ENCODE measurements around the gene TMUB1.

TMUB1 gene, protein sequence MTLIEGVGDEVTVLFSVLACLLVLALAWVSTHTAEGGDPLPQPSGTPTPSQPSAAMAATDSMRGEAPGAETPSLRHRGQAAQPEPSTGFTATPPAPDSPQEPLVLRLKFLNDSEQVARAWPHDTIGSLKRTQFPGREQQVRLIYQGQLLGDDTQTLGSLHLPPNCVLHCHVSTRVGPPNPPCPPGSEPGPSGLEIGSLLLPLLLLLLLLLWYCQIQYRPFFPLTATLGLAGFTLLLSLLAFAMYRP

GRCh38 chr7:151083071-151083823 is at the start of gene TMUB1:
Gene TMUB1, minus strand, starts transcription at chr7:151083493. Its CDS starts 930 bp downstream, at chr7:151082563.
- peak within 1 kb of the TSS; percentile 62 for H3K4me3 ChIP-seq (ENCODE audit: low read depth, low read length)
- peaks cover 32% of the 10 kb centered on the region for H3K27me3 ChIP-seq (ENCODE audit: control insufficient read depth, insufficient read depth, low read length)
- H3K9ac ChIP-seq (ENCODE audit: low read depth, low read length) = peak within 1 kb of the TSS; percentile 5
- H3K9me3 ChIP-seq (ENCODE audit: control insufficient read depth, insufficient read depth, low read length) = no peaks in the 10 kb centered on the region
- peaks cover 4% of the 10 kb centered on the region for H3K36me3 ChIP-seq (ENCODE audit: control insufficient read depth, insufficient read depth, low read length)
- peaks cover 14% of the 10 kb centered on the region for H3K4me1 ChIP-seq (ENCODE audit: control insufficient read depth, insufficient read depth, low read length)

DNA sequence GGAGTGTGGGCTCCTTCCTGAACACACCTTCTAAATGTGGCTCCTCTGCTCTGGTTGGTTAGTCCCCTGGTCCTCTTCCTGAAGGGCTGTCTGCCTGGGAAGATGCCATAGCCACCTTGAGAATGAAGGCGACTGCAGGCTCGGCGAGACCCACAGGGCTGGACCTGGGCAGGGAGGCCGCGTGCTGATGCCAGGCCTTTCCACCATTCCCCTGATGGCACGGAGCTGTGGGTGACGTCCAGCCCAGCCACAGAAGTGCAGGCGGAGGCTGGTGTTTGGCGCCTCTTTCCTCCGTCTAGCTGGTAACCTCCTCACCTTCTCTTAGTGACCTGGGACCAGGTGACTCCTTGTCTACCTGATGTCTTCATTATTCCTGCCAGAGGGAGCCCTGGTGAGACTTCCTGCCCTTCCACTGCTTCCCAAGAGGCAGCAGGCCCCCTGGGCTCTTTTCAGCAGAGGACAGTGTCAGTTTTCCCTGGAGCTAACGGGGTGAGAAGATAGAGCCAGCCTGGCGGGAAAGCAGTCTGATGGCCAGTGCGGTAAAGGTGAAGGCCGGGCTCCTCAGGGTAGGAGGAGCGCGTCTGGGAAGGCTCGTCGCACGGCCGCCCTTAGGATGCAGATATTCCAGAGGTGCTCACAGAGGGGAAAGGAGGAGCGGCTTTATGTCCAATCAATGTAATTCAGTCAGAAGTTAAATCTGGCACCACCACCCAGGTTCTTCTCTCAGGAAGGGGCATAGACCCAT is 49.3 kb upstream of the TMUB1 start:
- Histone ChIP-seq H3K9me3 (ENCODE audit: control insufficient read depth, insufficient read depth, low read length) (no peaks in the 10 kb centered on the region), H3K9ac (ENCODE audit: low read depth, low read length) (no peak overlapping the region), H3K4me3 (ENCODE audit: low read depth, low read length) (no peak overlapping the region), H3K36me3 (ENCODE audit: control insufficient read depth, insufficient read depth, low read length) (peaks cover 14% of the 10 kb centered on the region), H3K4me1 (ENCODE audit: control insufficient read depth, insufficient read depth, low read length) (no peaks in the 10 kb centered on the region), H3K27me3 (ENCODE audit: control insufficient read depth, insufficient read depth, low read length) (peaks cover 2% of the 10 kb centered on the region)

DNA sequence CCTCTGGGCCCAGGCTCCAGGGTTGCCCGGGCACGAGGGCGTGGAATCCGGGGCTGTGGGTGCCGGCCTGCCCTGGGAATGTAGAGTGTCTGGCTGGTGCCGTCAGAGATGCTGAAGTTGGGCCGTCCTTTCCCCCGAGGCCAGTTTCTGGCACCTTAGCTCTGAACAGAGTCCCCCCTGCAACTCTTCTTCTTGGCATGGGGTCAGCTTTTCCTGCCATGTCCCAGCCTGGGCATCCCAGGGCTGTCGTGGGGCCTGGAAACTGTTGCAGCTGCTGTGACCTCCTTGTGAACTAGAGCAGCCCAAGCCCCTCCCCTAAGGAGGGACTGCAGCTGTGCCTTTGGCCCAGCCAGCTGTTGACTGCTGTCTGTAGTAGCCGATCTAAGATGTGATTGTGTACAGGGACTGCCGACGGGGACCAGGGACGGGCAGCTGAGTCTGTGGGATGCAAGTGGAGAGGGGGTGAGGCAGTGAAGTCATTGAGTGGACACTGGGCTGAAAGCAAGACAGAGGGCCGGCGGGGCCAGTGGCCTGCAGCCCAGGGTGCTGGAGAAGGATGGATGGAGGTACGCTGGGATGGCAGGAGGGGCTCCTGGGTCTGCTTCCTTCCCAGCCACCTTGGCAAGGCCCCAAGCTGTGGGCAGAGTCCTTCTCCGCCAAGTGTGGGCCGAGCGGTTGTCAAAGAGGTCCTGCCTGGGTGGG is 48.5 kb upstream of the TMUB1 start:
- no peak overlapping the region for H3K4me3 ChIP-seq (ENCODE audit: low read depth, low read length)
- H3K4me1 ChIP-seq (ENCODE audit: control insufficient read depth, insufficient read depth, low read length) = peaks cover 2% of the 10 kb centered on the region
- H3K27me3 ChIP-seq (ENCODE audit: control insufficient read depth, insufficient read depth, low read length) = peaks cover 9% of the 10 kb centered on the region
- no peak overlapping the region for H3K9ac ChIP-seq (ENCODE audit: low read depth, low read length)
- peaks cover 14% of the 10 kb centered on the region for H3K36me3 ChIP-seq (ENCODE audit: control insufficient read depth, insufficient read depth, low read length)
- H3K9me3 ChIP-seq (ENCODE audit: control insufficient read depth, insufficient read depth, low read length) = no peaks in the 10 kb centered on the region

DNA sequence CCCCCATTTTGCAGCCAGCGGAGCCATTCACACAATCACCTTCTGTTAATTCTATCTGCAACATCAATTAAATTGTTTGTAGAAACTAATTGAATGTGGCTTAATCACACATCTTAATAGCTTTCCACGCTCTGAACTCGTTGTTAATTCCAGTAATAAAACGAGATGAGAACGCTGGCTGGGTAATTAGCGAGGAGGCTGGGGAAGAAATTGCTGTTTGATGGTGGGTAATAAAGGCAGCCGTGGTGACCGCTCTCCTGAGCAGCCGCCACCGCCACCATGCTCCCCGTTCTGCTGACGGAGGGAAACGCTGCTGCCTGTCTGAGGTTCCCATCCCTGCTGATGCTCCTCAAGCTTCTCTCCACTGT is 47.9 kb upstream of the TMUB1 start:
- no peaks in the 10 kb centered on the region for H3K9me3 ChIP-seq (ENCODE audit: control insufficient read depth, insufficient read depth, low read length)
- H3K4me3 ChIP-seq (ENCODE audit: low read depth, low read length) = no peak overlapping the region
- peaks cover 14% of the 10 kb centered on the region for H3K36me3 ChIP-seq (ENCODE audit: control insufficient read depth, insufficient read depth, low read length)
- H3K27me3 ChIP-seq (ENCODE audit: control insufficient read depth, insufficient read depth, low read length) = peaks cover 11% of the 10 kb centered on the region
- H3K4me1 ChIP-seq (ENCODE audit: control insufficient read depth, insufficient read depth, low read length) = peaks cover 5% of the 10 kb centered on the region
- no peak overlapping the region for H3K9ac ChIP-seq (ENCODE audit: low read depth, low read length)

DNA sequence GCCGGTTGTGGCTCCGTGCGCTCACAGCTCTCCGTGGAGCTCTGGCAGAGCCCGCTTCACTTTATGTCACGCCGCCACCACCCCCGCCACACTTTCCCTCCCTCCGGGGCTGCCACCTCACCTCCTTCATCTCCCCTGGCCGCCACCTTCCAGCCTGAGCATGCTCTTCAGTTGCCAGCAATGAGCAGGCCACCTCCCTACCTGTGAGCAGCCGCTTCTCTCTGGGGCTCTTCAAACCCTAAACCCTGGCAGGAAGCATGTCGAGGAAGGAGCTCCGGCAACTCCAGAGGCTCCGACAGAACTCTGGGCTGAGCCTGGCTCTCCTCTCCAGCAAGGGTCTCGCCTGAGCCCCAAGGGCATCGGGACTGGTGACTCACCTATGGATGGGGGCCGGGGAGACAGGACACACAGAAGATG is 47.5 kb upstream of the TMUB1 start:
- H3K36me3 ChIP-seq (ENCODE audit: control insufficient read depth, insufficient read depth, low read length) = peaks cover 14% of the 10 kb centered on the region
- no peaks in the 10 kb centered on the region for H3K9me3 ChIP-seq (ENCODE audit: control insufficient read depth, insufficient read depth, low read length)
- H3K9ac ChIP-seq (ENCODE audit: low read depth, low read length) = no peak overlapping the region
- no peak overlapping the region for H3K4me3 ChIP-seq (ENCODE audit: low read depth, low read length)
- H3K4me1 ChIP-seq (ENCODE audit: control insufficient read depth, insufficient read depth, low read length) = peaks cover 5% of the 10 kb centered on the region
- H3K27me3 ChIP-seq (ENCODE audit: control insufficient read depth, insufficient read depth, low read length) = peaks cover 11% of the 10 kb centered on the region

DNA sequence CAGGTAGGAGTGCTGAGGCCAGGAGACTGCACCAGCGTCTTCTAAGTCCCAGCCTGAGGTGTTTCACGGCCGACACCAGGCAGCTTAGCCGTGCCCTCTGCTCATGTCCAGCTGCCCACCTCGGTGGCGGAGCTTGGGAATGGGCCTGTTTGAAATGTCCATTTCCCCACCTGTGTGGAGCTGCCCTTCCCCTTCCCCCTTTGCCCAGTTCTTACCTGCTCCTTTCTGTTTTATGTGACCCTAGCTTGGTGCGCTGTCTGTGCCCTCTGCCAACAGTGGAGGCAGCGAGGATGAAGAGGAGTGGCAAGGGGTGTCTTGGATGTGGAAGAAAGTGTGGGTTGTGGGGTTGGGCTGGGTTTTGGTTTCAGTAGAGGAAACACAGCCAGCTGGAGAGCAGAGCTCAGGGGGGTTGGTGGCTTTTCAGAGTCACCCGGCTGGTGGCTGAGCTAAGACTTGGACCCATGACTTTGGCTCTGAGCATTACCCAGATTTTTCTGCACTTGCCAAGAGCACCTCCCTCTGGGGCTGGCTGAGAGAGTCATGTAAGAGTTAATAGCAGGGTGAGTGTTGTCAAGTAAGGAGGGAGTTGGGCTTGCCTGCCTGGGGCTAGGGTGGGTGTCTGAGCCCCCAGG is 46.8 kb upstream of the TMUB1 start:
- no peaks in the 10 kb centered on the region for H3K9me3 ChIP-seq (ENCODE audit: control insufficient read depth, insufficient read depth, low read length)
- H3K4me1 ChIP-seq (ENCODE audit: control insufficient read depth, insufficient read depth, low read length) = peaks cover 5% of the 10 kb centered on the region
- H3K4me3 ChIP-seq (ENCODE audit: low read depth, low read length) = no peak overlapping the region
- H3K9ac ChIP-seq (ENCODE audit: low read depth, low read length) = no peak overlapping the region
- peaks cover 14% of the 10 kb centered on the region for H3K36me3 ChIP-seq (ENCODE audit: control insufficient read depth, insufficient read depth, low read length)
- H3K27me3 ChIP-seq (ENCODE audit: control insufficient read depth, insufficient read depth, low read length) = peaks cover 13% of the 10 kb centered on the region

- Histone ChIP-seq H3K9ac (ENCODE audit: low read depth, low read length) (no peak overlapping the region), H3K4me1 (ENCODE audit: control insufficient read depth, insufficient read depth, low read length) (peaks cover 5% of the 10 kb centered on the region), H3K9me3 (ENCODE audit: control insufficient read depth, insufficient read depth, low read length) (no peaks in the 10 kb centered on the region), H3K36me3 (ENCODE audit: control insufficient read depth, insufficient read depth, low read length) (peaks cover 14% of the 10 kb centered on the region), H3K4me3 (ENCODE audit: low read depth, low read length) (no peak overlapping the region), H3K27me3 (ENCODE audit: control insufficient read depth, insufficient read depth, low read length) (peaks cover 20% of the 10 kb centered on the region)
Observed at GRCh38 chr7:151129117-151129959, 46.0 kb upstream of the TMUB1 start.

DNA sequence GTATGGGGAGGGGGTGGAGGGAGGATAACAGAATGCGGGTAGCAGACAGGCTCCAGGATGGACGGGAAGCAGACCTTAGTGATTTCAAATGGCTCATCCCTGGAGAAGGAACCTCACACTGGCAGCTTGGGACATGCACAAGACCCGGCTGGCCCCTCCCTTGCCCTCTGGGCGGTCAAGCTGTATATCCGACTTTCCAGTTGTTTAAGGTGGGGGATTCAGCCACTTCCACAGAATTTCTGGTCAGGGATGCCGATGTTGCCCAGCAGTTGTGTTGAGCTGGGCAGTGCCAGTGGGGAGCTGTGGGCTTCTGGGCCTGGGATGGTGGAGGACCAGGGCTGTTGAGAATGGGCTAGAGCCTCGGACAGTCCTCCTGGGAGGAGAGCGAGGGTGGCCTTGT is 45.4 kb upstream of the TMUB1 start:
- H3K4me3 ChIP-seq (ENCODE audit: low read depth, low read length) = no peak overlapping the region
- no peak overlapping the region for H3K9ac ChIP-seq (ENCODE audit: low read depth, low read length)
- peaks cover 24% of the 10 kb centered on the region for H3K27me3 ChIP-seq (ENCODE audit: control insufficient read depth, insufficient read depth, low read length)
- H3K9me3 ChIP-seq (ENCODE audit: control insufficient read depth, insufficient read depth, low read length) = no peaks in the 10 kb centered on the region
- peaks cover 14% of the 10 kb centered on the region for H3K36me3 ChIP-seq (ENCODE audit: control insufficient read depth, insufficient read depth, low read length)
- H3K4me1 ChIP-seq (ENCODE audit: control insufficient read depth, insufficient read depth, low read length) = peaks cover 5% of the 10 kb centered on the region

- Histone ChIP-seq H3K9ac (ENCODE audit: low read depth, low read length) (no peak overlapping the region), H3K9me3 (ENCODE audit: control insufficient read depth, insufficient read depth, low read length) (no peaks in the 10 kb centered on the region), H3K4me3 (ENCODE audit: low read depth, low read length) (no peak overlapping the region), H3K4me1 (ENCODE audit: control insufficient read depth, insufficient read depth, low read length) (peaks cover 5% of the 10 kb centered on the region), H3K27me3 (ENCODE audit: control insufficient read depth, insufficient read depth, low read length) (peaks cover 24% of the 10 kb centered on the region), H3K36me3 (ENCODE audit: control insufficient read depth, insufficient read depth, low read length) (peaks cover 14% of the 10 kb centered on the region)
Observed at GRCh38 chr7:151128144-151128543, 44.9 kb upstream of the TMUB1 start.

DNA sequence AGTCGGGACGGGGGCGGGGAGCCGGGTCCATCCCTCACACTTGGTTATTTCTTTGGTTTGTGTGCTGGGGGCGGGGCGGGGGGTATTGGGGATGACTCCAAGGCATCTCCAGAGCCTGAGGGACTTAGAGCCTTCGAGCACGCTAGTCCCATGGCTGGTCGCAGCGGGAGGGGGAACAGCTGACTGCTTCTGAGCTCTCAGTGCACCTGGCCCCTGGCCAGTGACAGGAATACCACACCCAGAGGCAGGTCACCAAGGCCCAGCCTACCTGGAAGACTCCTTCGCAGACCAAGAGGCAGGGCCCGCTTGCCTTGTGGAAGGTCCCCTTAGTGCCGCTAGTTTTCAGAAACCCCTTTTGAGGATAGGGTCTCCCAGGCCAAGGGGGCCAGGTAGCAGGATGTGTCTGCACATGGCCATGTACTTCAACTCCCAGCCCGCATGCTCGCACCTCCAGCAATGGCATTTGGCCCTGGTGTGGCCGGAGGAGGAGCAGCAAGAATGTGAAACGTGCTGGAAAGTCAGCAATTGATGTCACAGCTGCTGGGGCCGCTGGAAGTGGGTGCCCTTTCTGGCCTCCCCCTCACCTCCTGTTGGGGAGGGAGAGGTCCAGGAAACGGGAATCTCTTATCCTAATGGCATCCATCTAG is 43.3 kb upstream of the TMUB1 start:
- H3K36me3 ChIP-seq (ENCODE audit: control insufficient read depth, insufficient read depth, low read length) = peaks cover 14% of the 10 kb centered on the region
- no peak overlapping the region for H3K4me3 ChIP-seq (ENCODE audit: low read depth, low read length)
- no peak overlapping the region for H3K9ac ChIP-seq (ENCODE audit: low read depth, low read length)
- H3K4me1 ChIP-seq (ENCODE audit: control insufficient read depth, insufficient read depth, low read length) = peaks cover 5% of the 10 kb centered on the region
- H3K9me3 ChIP-seq (ENCODE audit: control insufficient read depth, insufficient read depth, low read length) = no peaks in the 10 kb centered on the region
- peaks cover 24% of the 10 kb centered on the region for H3K27me3 ChIP-seq (ENCODE audit: control insufficient read depth, insufficient read depth, low read length)

Measured in iPS-15b (cell line).